ENCODE results near the gene TSLP. TPM values are rescaled to one million over a fixed set of nuclear protein-coding genes. Genes with fewer than 3 reads are reported as not detected.

The TSLP gene
- total RNA-seq, result 1 to 10 TPM in 1 of 2 donors, under 1 TPM in 1; 0.60 to 2.0 TPM
- polyA plus RNA-seq, result 1 to 10 TPM; 1.1 TPM
- long read RNA-seq, donor 1, partial matches to known transcripts, result 0 of 3 reads
- long read RNA-seq, donor 1, other reads (novel, unspliced or antisense), result 0 of 3 reads
- long read RNA-seq, donor 2, partial matches to known transcripts, result 0 of 1 reads
- long read RNA-seq, donor 2, other reads (novel, unspliced or antisense), result 0 of 1 reads
- long read RNA-seq, donor 3, partial matches to known transcripts, result 0 of 3 reads
- long read RNA-seq, donor 3, other reads (novel, unspliced or antisense), result 0 of 3 reads
- long read RNA-seq, donor 4, result 0 reads
- long read RNA-seq, donor 5, result 0 reads

GRCh38 chr5:111071413-111071812, at the start of gene TSLP:
Gene TSLP, plus strand, starts transcription at chr5:111071713. Its CDS starts 178 bp downstream, at chr5:111071891.
- Histone ChIP-seq H3K4me3 (no peak within 1 kb of the TSS), H3K27me3 (ENCODE audit: control insufficient read depth in 3 of 3, insufficient read depth in 3 of 3, low read length in 2 of 3) (peaks cover 0 to 69% (median 60%) of the 10 kb centered on the region in 3 donors), H3K9me3 (ENCODE audit: control insufficient read depth in 4 of 4, insufficient read depth in 3 of 4, low read length in 3 of 4) (no peaks in the 10 kb centered on the region), H3K4me1 (ENCODE audit: control insufficient read depth in 5 of 5, insufficient read depth in 5 of 5, low read length in 5 of 5) (peaks cover 0 to 21% (median 0%) of the 10 kb centered on the region in 5 donors), H3K27ac (ENCODE audit: low read depth in 1 of 2, low read length in 1 of 2) (no peak within 1 kb of the TSS), H3K9ac (ENCODE audit: insufficient read depth in 1 of 2, low read length in 2 of 2) (no peak within 1 kb of the TSS), H3K36me3 (ENCODE audit: control insufficient read depth in 4 of 4, insufficient read depth in 4 of 4, low read length in 4 of 4) (no peaks in the 10 kb centered on the region)
- 87 to 88% methylated on average over 4 of the region's 4 CpGs for WGBS, 2 donors
- no peak for TF ChIP-seq CTCF (IDR thresholded peaks at IDR 0.05; ENCODE audit: control extremely low read depth, extremely low read depth)
- DNase-seq (no peak), ATAC-seq (ENCODE audit: insufficient read depth, low FRiP score) (no peak)

DNA sequence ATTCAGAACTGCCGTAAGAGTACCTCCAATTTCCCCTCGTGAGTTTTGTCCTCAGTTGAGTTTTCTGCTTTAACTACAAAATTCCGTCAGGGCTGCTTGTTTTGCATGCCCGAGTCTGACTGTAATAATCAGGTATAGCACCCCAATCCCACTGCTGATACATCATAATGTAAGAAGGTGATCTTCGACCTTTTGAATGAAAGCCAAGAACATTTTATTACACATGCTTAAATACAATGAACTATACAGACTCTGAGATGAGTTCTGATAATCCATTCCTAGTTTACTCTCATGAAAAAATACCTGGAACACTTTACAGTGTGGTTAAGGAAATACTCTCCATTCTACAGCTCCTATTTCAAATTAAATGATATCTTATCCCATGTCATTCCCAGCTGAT, 49.2 kb upstream of the TSLP start:
- Histone ChIP-seq H3K27me3 (ENCODE audit: control insufficient read depth in 3 of 3, insufficient read depth in 3 of 3, low read length in 2 of 3) (no peaks in the 10 kb centered on the region), H3K9me3 (ENCODE audit: control insufficient read depth in 4 of 4, insufficient read depth in 3 of 4, low read length in 3 of 4) (no peaks in the 10 kb centered on the region), H3K36me3 (ENCODE audit: control insufficient read depth in 4 of 4, insufficient read depth in 4 of 4, low read length in 4 of 4) (no peaks in the 10 kb centered on the region), H3K27ac (ENCODE audit: low read depth in 1 of 2, low read length in 1 of 2) (no peak overlapping the region), H3K9ac (ENCODE audit: insufficient read depth in 1 of 2, low read length in 2 of 2) (no peak overlapping the region), H3K4me1 (ENCODE audit: control insufficient read depth in 5 of 5, insufficient read depth in 5 of 5, low read length in 5 of 5) (no peaks in the 10 kb centered on the region), H3K4me3 (no peak overlapping the region)
- 77 to 79% methylated on average over 5 of the region's 5 CpGs for WGBS, 2 donors
- DNase-seq, result no peak
- TF ChIP-seq CTCF (IDR thresholded peaks at IDR 0.05; ENCODE audit: control extremely low read depth, extremely low read depth), result no peak
- ATAC-seq (ENCODE audit: insufficient read depth, low FRiP score), result no peak

GRCh38 chr5:111028865-111029264, 42.6 kb upstream of the TSLP start:
- Histone ChIP-seq H3K27me3 (ENCODE audit: control insufficient read depth in 3 of 3, insufficient read depth in 3 of 3, low read length in 2 of 3) (no peaks in the 10 kb centered on the region), H3K36me3 (ENCODE audit: control insufficient read depth in 4 of 4, insufficient read depth in 4 of 4, low read length in 4 of 4) (no peaks in the 10 kb centered on the region), H3K9ac (ENCODE audit: insufficient read depth in 1 of 2, low read length in 2 of 2) (no peak overlapping the region), H3K4me3 (no peak overlapping the region), H3K4me1 (ENCODE audit: control insufficient read depth in 5 of 5, insufficient read depth in 5 of 5, low read length in 5 of 5) (no peaks in the 10 kb centered on the region), H3K27ac (ENCODE audit: low read depth in 1 of 2, low read length in 1 of 2) (no peak overlapping the region), H3K9me3 (ENCODE audit: control insufficient read depth in 4 of 4, insufficient read depth in 3 of 4, low read length in 3 of 4) (no peaks in the 10 kb centered on the region)
- ATAC-seq (ENCODE audit: insufficient read depth, low FRiP score) (no peak), DNase-seq (no peak)
- no peak for TF ChIP-seq CTCF (IDR thresholded peaks at IDR 0.05; ENCODE audit: control extremely low read depth, extremely low read depth)
- 76 to 80% methylated on average over 2 of the region's 2 CpGs for WGBS, 2 donors
